Kidney (tissue), 14 donors: Measurements from ENCODE around the gene RNASE13. TPM values are rescaled to one million over a fixed set of nuclear protein-coding genes. Genes with fewer than 3 reads are reported as not detected.

Experiments
- DNase-seq, 5 donors: peaks; one replicate each; pipeline ENCODE4 v3.0.0-alpha.2; 2013 to 2020
- FAIRE-seq: peaks from 2 replicates; lab custom pipeline; 2012; peaks lifted over from hg19 to GRCh38; lab: Jason Lieb, UNC
- H3K27ac ChIP-seq, 2 donors: one replicate each; pipeline ENCODE4 v1.7.0; 2013; ENCODE audit warnings: low read depth in 2 of 2, low read length in 2 of 2, inconsistent platforms in 1 of 2
- H3K27me3 ChIP-seq: one replicate; pipeline ENCODE4 v1.7.1; 2013; ENCODE audit warnings: low read length, inconsistent platforms; ENCODE audit not compliant: control insufficient read depth, insufficient read depth
- H3K36me3 ChIP-seq, 3 donors: one replicate each; pipeline versions ENCODE4 v1.7.0 to v1.7.1; 2013; ENCODE audit warnings: low read length in 3 of 3, control low read depth in 1 of 3, inconsistent platforms in 1 of 3; ENCODE audit not compliant: insufficient read depth in 3 of 3, control insufficient read depth in 2 of 3
- H3K4me1 ChIP-seq, 3 donors: one replicate each; pipeline versions ENCODE4 v1.7.0 to v1.7.1; 2013; ENCODE audit warnings: low read length in 3 of 3, inconsistent platforms in 1 of 3, low read depth in 1 of 3; ENCODE audit not compliant: control insufficient read depth in 2 of 3, insufficient read depth in 2 of 3
- H3K4me3 ChIP-seq, 3 donors: one replicate each; pipeline versions ENCODE4 v1.7.0 to v1.8.1; 2013; ENCODE audit warnings: low read length in 3 of 3, control low read depth in 1 of 3, inconsistent platforms in 1 of 3
- H3K9ac ChIP-seq, 3 donors: one replicate each; pipeline versions ENCODE4 v1.7.0 to v1.7.1; 2013; ENCODE audit warnings: low read length in 3 of 3, control low read depth in 1 of 3, inconsistent platforms in 1 of 3
- H3K9me3 ChIP-seq, 3 donors: one replicate each; pipeline versions ENCODE4 v1.7.0 to v1.7.1; 2013; ENCODE audit warnings: low read length in 3 of 3, control low read depth in 1 of 3, inconsistent platforms in 1 of 3; ENCODE audit not compliant: control insufficient read depth in 2 of 3, insufficient read depth in 1 of 3
- CTCF ChIP-seq: IDR thresholded peaks from 3 replicates; pipeline ENCODE4 v1.5.1; 2012; ENCODE audit warnings: mild to moderate bottlenecking, moderate library complexity, borderline replicate concordance; ENCODE audit not compliant: insufficient read depth; ENCODE audit errors: extremely low read depth
- intact Hi-C: fragments of 100-400 bp; cut with DNase I; formaldehyde crosslinking; loops from one replicate; pipeline ENCODE4 v1.11.1; 2022
- polyA plus RNA-seq: library from polyadenylated mRNA; stranded (reverse); fragments of 350-450 nt; fragmentation: Illumina TruSeq; extraction: RNeasy Lipid Tissue Mini Kit (QIAGEN cat#74804); gene quantifications from one replicate; pipeline ENCODE4 v1.2.3, GENCODE V29; 2014; ENCODE audit warnings: low read depth, low replicate concordance; ENCODE audit not compliant: insufficient read depth
- total RNA-seq: library from RNA; stranded (reverse); fragmentation: NEBNext Ultra II Directional; extraction: Animal tissue kit (Norgen Biotek cat#: 25700); gene quantifications from one replicate; pipeline ENCODE4 v1.2.1, GENCODE V29; 2021
- donor health status: control.
- donor health status: control.
- donor health status: control.
- donor health status: control.
- donor health status: control.
- donor health status: DM: yes; HTN: yes; CAD: no.
- donor health status: Normal renal cell carcinoma (clear cell type).

The RNASE13 gene
- total and polyA plus RNA-seq, 2 donors from 2014 or later, result not detected

GRCh38 chr14:21016413-21017190 is 18.0 kb downstream of the RNASE13 start:
- Histone ChIP-seq H3K4me1 (peaks cover 0 to 4% (median 0%) of the 10 kb centered on the region in 3 donors), H3K36me3 (peaks cover 0 to 24% (median 16%) of the 10 kb centered on the region in 3 donors), H3K27ac (no peak overlapping the region), H3K4me3 (no peak overlapping the region), H3K9me3 (no peaks in the 10 kb centered on the region), H3K9ac (no peak overlapping the region), H3K27me3 (no peaks in the 10 kb centered on the region)
- intact Hi-C loops, result loop anchor here (10.0 kb wide), 1 partner anchor 68 kb away; no protein-coding TSS in a partner anchor
- FAIRE-seq, result no peak
- TF ChIP-seq CTCF, result no peak
- DNase-seq, result no peak

GRCh38 chr14:21015312-21015711 is 19.3 kb downstream of the RNASE13 start:
- TF ChIP-seq CTCF, result no peak
- H3K27me3 ChIP-seq, result no peaks in the 10 kb centered on the region
- H3K4me1 ChIP-seq, result peaks cover 0 to 4% (median 0%) of the 10 kb centered on the region in 3 donors
- H3K27ac ChIP-seq, result no peak overlapping the region
- no peak for DNase-seq
- intact Hi-C loops, result loop anchor here (10.0 kb wide), 1 partner anchor 69 kb away; no protein-coding TSS in a partner anchor
- no peak for FAIRE-seq
- H3K36me3 ChIP-seq, result peaks cover 0 to 18% (median 16%) of the 10 kb centered on the region in 3 donors
- H3K9ac ChIP-seq, result peak overlapping the region in 1 of 3 donors; percentile 32
- no peak overlapping the region for H3K4me3 ChIP-seq
- H3K9me3 ChIP-seq, result no peaks in the 10 kb centered on the region

GRCh38 chr14:21014761-21015190 is 19.8 kb downstream of the RNASE13 start:
- Histone ChIP-seq H3K27ac (no peak overlapping the region), H3K9me3 (no peaks in the 10 kb centered on the region), H3K9ac (peak overlapping the region in 1 of 3 donors; percentile 32), H3K36me3 (peaks cover 0 to 18% (median 16%) of the 10 kb centered on the region in 3 donors), H3K4me3 (no peak overlapping the region), H3K27me3 (no peaks in the 10 kb centered on the region), H3K4me1 (peaks cover 0 to 4% (median 0%) of the 10 kb centered on the region in 3 donors)
- DNase-seq (peak in 4 of 5 donors; percentile 91 to 96 (median 93)), FAIRE-seq (peak; percentile 68)
- intact Hi-C loops, result loop anchor here (10.0 kb wide), 1 partner anchor 70 kb away; no protein-coding TSS in a partner anchor
- peak; percentile 91 for TF ChIP-seq CTCF
